Measurements from ENCODE around the gene AAR2. TPM values are rescaled to one million over a fixed set of nuclear protein-coding genes. Genes with fewer than 3 reads are reported as not detected.

Gene AAR2
- total and polyA plus RNA-seq, 8 donors = 23.1 to 40.0 (median 34.6) TPM

GRCh38 chr20:36237477-36237876, 1.2 kb downstream of the AAR2 start:
- no peak for TF ChIP-seq CTCF (IDR thresholded peaks at IDR 0.05)
- Histone ChIP-seq H3K4me3 (peak overlapping the region; percentile 76 to 94), H3K27me3 (no peaks in the 10 kb centered on the region), H3K9me3 (no peaks in the 10 kb centered on the region), H3K4me1 (peaks cover 6 to 32% of the 10 kb centered on the region in 2 donors), H3K36me3 (peaks cover 0 to 38% of the 10 kb centered on the region in 2 donors), H3K27ac (no peak overlapping the region)
- DNase-seq (no peak), ATAC-seq (no peak)
- intact Hi-C loops (cut with DNase I) = no loop called here

- H3K36me3 ChIP-seq = peaks cover 0 to 45% of the 10 kb centered on the region in 2 donors
- TF ChIP-seq CTCF (IDR thresholded peaks at IDR 0.05) = no peak
- ATAC-seq = no peak
- H3K9me3 ChIP-seq = no peaks in the 10 kb centered on the region
- peaks cover 6 to 32% of the 10 kb centered on the region in 2 donors for H3K4me1 ChIP-seq
- intact Hi-C loops (cut with DNase I) = no loop called here
- no peaks in the 10 kb centered on the region for H3K27me3 ChIP-seq
- no peak overlapping the region for H3K4me3 ChIP-seq
- no peak for DNase-seq
- no peak overlapping the region for H3K27ac ChIP-seq
Measured at GRCh38 chr20:36238153-36238552, 1.9 kb downstream of the AAR2 start.

- no peak overlapping the region for H3K27ac ChIP-seq
- ATAC-seq = no peak
Measured at GRCh38 chr20:36238760-36239159, 2.5 kb downstream of the AAR2 start.

GRCh38 chr20:36240076-36240475, 3.8 kb downstream of the AAR2 start:
- ATAC-seq (no peak), DNase-seq (no peak)
- Histone ChIP-seq H3K27me3 (no peaks in the 10 kb centered on the region), H3K4me1 (peaks cover 6 to 32% of the 10 kb centered on the region in 2 donors), H3K4me3 (no peak overlapping the region), H3K36me3 (peaks cover 0 to 64% of the 10 kb centered on the region in 2 donors), H3K9me3 (no peaks in the 10 kb centered on the region), H3K27ac (no peak overlapping the region)
- TF ChIP-seq CTCF (IDR thresholded peaks at IDR 0.05) = no peak
- intact Hi-C loops (cut with DNase I) = no loop called here

More at GRCh38 chr20:36238760-36239159, 2.5 kb downstream of the AAR2 start:
- H3K9me3 ChIP-seq = no peaks in the 10 kb centered on the region
- DNase-seq = no peak
- intact Hi-C loops (cut with DNase I) = no loop called here
- no peaks in the 10 kb centered on the region for H3K27me3 ChIP-seq
- peaks cover 0 to 51% of the 10 kb centered on the region in 2 donors for H3K36me3 ChIP-seq
- H3K4me3 ChIP-seq = no peak overlapping the region
- TF ChIP-seq CTCF (IDR thresholded peaks at IDR 0.05) = no peak
- H3K4me1 ChIP-seq = peaks cover 6 to 32% of the 10 kb centered on the region in 2 donors

GRCh38 chr20:36241678-36242077, 5.4 kb downstream of the AAR2 start:
- TF ChIP-seq CTCF (IDR thresholded peaks at IDR 0.05) = no peak
- no peak overlapping the region for H3K4me3 ChIP-seq
- peaks cover 6 to 28% of the 10 kb centered on the region in 2 donors for H3K4me1 ChIP-seq
- H3K9me3 ChIP-seq = no peaks in the 10 kb centered on the region
- DNase-seq (no peak), ATAC-seq (no peak)
- H3K36me3 ChIP-seq = peaks cover 0 to 80% of the 10 kb centered on the region in 2 donors
- no peaks in the 10 kb centered on the region for H3K27me3 ChIP-seq
- no peak overlapping the region for H3K27ac ChIP-seq
- intact Hi-C loops (cut with DNase I) = no loop called here
